DOHH2 (cell line): ENCODE measurements around the gene CPT2.

Experiments used
- CTCF ChIP-seq: fragments of 200-600 bp; sonication (generic); IDR thresholded peaks from one replicate; pipeline ENCODE4 v1.5.1; 2014; ENCODE audit warnings: antibody characterized with exemption, mild to moderate bottlenecking, low read depth, low read length; ENCODE audit not compliant: poor library complexity, severe bottlenecking
- EZH2phosphoT487 ChIP-seq: fragments of 200-600 bp; sonication (generic); IDR thresholded peaks from 2 replicates; pipeline ENCODE4 v1.6.1; 2017; ENCODE audit warnings: borderline replicate concordance, mild to moderate bottlenecking, antibody characterized with exemption, low read length, moderate library complexity, mixed read lengths

DNA sequence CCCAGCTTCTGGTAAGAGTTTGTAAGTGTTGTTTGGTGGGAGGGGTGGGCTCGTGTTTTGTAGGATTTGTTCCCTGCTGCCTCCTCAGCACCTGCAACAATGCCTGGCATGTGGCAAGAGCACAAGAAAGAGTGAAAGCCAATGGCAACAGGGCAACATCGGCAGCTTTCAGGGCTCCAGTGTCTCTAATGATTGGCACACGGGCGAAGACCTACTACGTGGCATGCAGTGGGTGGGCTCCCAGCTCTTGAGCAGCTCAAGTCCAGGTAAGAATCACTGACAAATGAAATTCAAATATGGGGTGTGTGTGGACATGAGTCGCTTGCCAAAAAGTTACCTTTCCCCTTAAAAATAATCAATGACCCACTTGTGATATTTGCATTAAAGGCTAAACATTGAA is 30.3 kb upstream of the CPT2 start:
- no peak for TF ChIP-seq CTCF
- no peak for TF ChIP-seq EZH2phosphoT487
